Stimulated activated CD4-positive, alpha-beta T cell treated with anti-CD3 and anti-CD28 coated beads, Interleukin-2, amount 100 ng/mL, for 48 hours (primary cell): ENCODE measurements around the gene YTHDF1.

ENCODE experiments used
- DNase-seq, 2 donors: peaks; one replicate each; pipeline ENCODE4 v3.0.0-alpha.2; 2020

YTHDF1 gene

DNA sequence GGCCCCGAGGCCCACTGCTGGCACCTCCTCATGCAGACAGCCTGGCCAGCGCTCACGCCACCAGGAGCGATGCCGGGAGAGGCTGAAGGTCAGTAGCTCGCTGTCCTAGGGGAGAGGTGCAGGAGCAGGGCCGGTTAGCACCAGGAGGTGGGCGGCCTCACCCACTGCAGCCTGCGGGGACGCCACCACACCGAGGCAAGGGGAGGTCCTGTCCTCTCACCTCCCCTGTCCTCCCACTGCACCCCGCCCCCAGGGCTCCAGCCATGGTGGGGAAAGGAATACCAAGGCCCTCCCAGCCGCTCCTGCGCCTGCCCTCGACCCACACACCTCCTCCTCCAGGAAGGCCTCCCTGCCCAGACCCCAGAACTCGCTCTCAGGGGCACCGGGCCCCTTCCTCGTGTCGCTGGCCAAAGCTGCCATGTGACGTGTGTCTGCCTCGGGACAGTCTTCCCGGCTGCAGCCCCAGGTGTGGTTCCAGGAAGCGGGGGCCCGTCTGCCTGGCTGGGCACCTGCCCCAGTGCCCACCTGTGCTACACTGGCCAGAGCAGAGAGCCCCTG is 31.8 kb upstream of the YTHDF1 start:
- DNase-seq: no peak

DNA sequence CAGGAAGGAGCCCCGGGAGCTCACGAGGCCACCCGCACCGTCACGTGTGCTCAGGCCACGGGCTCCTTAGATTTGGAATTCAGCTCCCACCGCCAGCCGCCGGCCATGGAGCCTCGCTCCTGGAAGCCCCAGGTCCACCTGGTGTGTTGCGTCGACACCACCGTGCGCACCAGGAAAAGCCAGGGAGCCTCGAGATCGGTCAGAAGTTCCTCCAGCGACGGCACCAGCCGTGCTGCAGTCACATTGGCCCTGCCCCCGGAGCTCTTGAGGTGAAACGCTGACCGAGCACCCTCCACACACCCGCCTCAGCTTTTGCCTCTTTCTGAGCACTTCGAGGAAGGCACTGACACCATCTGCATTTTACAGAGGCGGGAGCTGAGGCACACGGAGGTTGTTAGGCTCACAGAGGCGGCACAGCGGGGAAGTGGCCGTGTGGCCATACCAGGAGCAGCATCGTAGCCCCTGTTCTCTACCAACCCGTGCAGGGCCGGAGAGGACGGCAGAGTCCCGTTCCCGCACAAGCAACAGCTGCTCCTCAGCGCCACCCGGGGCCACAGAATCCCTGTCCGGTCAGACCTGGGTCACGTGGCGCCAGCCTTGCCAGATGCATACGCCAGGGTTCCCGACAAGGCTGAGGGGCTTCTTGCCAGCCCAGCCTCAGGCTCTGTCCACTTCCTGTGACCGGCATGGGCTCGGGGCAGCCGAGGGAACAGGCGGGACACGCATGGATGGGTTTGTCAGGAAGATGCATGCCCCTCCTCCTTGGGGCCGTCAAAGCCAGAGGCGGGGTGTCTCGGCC is 30.8 kb upstream of the YTHDF1 start:
- DNase-seq: no peak

DNA sequence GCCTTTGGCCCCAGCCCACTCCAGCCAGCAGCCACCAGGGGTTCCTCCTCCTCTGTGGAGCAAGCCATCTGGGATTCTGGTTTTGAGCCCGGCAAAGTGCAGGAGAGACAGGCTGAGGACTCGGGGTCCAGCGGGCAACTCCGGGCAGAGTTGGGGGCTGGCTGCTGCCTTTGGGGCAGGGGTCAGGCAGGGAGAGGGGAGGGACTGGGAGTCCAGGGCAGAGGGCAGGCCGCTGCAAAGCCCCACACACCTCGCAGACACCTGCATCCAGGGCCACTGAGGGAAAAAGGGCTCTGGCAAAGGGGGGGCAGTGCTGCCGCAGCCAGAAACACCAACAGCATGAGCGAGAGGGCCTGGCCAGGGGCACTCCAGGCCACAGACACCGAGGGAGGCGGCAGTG is 28.5 kb upstream of the YTHDF1 start:
- no peak for DNase-seq

DNA sequence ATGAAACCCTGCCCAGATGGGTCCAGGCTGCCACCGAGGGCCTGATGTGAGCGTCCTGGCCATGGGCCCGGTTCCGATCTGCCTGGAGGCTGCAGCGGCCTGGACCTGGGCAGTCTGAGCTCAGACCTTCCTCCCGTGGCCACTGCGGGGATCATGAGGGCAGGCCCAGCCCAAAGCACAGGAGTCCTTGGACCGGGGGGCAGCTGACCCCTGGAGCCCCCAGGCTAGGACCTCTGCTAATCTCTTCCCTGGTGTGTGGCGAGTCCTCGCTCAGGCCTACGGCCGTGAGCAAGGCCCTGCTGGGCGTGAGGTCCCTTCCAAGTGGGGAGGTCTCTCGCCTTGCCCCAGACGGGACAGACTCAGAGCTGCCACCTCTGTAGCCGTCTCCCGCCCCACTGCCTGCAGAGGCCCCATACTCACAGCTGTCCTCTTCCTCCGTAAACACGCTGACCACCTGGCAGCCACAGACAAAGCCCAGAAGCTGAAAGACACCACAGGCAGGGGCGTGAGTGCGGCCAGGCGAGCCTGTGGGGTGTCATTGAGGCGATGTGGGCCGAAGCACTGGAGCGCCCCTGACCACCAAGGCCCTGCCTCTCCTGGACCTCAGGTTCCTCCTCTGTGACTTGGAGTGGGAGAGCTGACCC is 27.8 kb upstream of the YTHDF1 start:
- no peak for DNase-seq

DNA sequence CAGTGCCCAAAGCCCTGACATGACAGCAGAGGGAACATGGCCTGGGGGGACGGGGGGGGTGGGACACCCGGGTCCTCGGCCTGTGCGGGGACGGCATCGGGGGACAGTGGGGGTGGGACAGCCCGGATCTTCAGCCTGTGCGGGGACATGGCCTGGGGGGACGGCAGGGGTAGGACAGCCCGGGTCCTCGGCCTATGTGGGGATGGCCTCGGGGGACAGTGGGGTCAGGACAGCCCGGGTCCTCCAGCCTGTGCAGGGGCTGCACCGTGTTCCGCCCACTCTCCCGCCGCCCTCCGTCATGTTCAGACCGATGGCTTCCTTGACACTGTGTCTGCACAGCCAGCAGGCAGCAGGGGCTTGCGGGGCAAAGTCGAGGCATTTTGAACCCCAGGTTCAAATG is 26.8 kb upstream of the YTHDF1 start:
- no peak for DNase-seq

DNA sequence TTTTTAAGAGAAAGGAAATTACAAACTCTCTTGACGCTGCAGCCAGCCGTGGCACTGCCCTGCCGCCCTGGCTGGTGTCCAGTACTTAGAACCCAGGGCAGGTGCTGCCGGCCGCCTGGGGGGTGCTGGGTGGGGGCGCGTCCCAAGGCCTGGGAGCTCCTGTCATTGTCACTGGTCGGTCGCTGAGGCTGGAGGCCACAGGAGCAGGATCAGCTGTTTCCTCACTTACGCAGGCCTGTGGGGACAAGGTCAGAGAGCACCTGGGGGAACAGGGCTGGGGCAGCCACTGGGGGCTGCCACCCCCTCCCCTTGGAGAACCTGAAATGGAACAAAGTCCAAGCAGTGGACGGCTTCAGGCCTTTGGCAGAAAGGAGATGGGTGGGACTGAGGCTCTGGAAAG is 25.3 kb upstream of the YTHDF1 start:
- no peak for DNase-seq

DNA sequence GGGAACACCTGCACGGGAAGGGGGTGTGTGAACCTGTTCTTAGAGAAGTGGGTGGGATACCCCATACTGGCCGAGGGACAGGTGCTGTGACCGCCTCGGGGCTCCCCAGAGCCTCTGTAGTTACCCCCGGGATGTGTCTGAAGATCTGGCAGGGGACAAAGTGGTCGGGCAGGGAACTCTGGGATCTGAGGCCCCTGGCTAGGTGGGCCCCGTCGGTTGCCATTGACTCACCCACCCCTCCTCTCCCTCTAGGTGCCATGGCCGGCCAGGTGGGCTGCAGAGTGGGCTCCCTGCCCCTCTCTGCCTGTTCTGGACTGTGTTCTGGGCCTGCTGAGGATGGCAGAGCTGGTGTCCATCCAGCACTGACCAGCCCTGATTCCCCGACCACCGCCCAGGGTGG is 24.1 kb upstream of the YTHDF1 start:
- DNase-seq: no peak

DNA sequence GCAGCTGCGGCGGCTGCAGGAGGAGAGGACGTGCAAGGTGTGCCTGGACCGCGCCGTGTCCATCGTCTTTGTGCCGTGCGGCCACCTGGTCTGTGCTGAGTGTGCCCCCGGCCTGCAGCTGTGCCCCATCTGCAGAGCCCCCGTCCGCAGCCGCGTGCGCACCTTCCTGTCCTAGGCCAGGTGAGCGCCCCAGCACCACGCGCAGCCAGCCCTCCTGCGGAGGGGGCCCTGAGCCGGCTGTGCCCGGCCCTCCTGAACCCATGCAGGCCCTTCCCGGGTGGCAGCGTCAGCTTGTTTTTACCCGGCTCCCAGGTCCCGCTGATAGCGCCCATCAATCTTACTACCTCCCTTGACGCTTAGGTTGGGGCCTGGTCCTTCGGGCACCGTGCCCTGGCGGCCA is 23.5 kb upstream of the YTHDF1 start:
- no peak for DNase-seq

DNA sequence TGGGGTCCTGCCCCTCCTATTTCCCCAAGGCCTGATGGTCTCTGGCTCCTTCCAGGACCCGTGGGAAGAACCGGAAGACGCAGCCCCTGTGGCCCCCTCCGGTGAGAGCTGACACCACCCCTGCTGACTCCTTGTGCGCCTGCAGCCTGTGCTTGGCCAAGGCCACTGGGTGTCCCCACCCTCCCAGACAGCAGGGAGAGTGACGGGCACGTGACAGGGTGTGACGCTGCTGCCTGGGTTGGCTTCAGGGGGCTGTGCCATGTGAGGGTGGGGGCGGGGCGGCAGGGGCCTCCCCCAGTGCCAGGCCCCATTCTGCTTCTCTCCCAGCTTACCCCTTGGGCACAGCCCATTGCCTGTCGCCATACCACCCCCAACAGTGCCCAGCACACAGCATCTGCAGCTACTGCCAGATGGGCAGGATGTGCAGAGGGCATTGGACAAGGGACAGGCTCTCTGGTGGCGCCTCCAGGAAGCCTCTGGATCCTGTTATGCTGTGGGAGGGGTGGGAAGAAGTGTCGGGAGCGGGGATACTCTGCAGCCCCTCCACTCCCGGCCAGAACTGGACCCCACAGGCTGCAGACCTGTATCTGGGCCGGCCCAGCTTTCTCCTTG is 22.7 kb upstream of the YTHDF1 start:
- DNase-seq: no peak

DNA sequence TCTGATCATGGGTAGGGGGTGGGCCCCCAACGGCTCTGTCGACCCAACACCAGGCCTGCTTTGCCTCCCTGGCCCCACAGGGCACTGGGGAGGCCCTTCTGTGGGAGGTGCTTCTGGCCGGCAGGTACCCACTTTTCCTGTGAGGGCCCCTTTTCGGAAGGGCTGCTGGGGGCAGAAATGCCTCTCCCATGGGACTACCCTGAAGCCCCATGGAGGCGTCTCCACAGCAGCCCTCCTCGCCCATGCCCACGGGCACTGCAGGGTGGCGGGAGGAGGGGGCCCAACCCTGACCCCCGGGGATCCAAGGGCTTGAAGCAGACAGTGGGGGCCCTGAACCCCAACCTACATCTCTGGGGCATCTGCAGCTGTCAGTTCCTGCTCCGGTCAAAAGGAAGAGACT is 22.1 kb upstream of the YTHDF1 start:
- DNase-seq: no peak

DNA sequence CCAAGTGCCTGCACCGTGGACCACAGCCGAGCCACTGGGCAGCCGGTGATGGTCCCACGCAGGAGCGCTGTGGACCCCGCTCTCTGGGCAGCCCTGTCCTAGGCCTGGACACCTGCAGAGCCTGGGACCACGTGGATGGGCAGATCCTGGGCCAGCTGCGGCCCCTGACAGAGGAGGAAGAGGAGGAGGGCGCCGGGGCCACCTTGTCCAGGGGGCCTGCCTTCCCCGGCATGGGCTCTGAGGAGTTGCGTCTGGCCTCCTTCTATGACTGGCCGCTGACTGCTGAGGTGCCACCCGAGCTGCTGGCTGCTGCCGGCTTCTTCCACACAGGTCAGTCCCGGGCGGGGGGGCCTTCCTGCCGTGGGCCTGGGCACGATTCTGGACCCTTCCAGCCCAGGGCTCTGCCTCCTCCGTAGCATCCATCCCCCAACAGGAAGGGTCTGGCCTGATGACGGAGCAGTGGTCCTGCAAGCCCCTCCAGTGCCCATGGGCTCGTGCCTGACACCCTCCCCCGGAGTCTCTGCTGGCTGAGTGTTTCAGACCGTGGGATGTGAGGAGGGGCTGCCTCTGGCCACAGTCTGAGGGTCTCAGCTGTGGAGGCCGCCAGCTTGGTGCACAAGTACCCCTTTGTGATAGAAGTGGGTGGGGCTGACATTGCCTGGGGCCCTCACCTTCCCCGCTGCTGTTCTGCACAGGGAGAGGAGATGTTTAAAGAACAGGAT is 20.3 kb upstream of the YTHDF1 start:
- DNase-seq: no peak

DNA sequence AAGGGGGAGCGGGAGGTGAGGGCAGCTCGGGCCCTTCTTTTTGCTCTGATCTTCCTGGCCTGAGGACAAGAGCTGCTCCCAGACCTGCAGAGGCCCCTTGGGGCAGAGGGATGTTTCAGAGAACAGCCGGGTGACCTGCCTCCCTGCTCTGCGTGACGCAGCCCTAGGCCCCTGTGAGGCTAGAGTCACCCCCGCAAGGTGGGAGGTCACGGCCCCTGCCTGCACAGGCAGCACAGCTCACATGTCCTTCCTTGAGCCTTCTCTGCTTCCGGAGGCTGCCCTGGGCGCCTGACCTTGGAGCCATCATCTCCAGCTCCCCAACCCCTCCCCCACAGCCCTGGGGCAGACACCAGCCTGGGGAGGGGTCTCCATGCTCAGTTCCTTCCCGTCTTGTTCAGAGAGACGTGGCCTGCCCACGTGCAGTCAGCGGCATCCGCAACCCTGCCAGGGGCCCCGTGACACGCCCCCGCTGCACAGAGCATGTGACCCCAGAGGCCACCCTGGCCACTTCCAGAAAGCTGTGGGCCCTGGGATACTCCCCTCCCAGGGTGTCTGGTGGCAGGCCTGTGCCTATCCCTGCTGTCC is 19.6 kb upstream of the YTHDF1 start, which contains the start of gene BIRC7:
TSS of gene BIRC7 (plus strand) at position 507 of the 585 bp plus-strand sequence. CDS start 192 bp downstream, outside the sequence.
- no peak for DNase-seq

DNA sequence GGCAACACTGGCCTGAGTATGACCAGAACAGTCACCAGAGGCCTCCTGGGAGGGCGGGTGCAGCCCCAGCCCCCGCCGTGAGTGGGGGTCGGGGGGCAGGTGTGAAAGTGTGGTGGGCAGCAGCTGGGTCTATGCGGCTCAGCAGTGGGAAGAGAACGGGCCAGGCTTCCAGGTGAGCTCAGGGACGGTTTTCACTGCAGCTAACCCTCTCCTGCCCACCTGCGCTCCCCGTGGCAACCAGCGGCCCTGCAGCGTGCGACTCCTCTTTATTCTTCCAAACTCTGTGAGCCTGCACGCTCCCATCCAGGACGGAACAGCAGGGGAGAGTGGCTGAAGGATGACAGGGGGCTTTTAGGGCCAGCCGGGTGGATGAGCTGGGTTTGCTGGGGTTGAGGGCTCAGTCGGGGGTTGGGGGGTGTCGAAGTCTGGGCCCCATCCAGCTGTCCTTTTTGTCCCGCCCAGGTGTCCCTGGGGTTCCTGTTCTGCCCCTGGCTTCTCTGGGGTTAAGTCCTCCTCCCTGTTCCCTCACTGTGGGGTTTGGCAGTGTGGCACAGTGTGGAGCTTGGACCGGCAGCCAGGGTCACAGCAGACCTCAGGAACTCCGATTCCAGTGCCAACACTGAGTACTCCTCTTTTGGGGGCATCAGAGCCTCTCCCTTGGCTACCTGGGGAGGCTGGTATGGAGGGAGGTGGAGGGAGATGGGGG is 18.9 kb upstream of the YTHDF1 start:
- DNase-seq: peak in 1 of 2 donors; percentile 21

DNA sequence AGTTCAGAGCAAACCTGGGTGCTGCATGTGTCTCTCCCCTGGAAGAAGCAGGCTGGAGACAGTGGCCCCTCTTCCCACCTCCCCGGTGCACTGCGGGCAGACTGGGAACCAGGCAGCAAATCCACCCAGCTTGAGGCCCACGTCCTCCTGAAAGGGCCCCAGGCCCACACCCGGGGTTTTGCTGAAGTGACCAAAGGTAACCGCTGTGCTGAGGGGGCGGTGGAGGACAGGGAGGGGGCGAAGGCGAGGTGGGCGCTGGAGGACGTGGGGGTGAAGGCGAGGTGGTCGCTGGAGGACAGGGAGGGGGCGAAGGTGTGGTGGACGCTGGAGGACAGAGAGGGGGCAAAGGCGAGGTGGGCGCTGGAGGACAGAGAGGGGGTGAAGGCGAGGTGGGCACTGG is 18.0 kb upstream of the YTHDF1 start:
- DNase-seq: no peak

DNA sequence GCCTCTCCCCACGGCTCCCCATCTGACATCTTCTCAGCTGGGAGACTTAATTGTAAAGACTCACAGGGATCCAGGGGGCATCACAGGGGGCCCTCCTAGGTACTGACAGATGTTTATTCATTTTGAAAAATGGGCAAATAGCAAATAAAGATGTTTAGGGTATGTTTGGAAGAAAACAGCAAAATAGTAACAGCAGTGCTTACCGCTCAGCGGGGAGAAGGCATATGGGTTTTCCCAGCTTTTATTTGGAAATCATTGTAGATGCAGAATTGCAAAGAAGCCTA is 17.1 kb upstream of the YTHDF1 start:
- DNase-seq: no peak

DNA sequence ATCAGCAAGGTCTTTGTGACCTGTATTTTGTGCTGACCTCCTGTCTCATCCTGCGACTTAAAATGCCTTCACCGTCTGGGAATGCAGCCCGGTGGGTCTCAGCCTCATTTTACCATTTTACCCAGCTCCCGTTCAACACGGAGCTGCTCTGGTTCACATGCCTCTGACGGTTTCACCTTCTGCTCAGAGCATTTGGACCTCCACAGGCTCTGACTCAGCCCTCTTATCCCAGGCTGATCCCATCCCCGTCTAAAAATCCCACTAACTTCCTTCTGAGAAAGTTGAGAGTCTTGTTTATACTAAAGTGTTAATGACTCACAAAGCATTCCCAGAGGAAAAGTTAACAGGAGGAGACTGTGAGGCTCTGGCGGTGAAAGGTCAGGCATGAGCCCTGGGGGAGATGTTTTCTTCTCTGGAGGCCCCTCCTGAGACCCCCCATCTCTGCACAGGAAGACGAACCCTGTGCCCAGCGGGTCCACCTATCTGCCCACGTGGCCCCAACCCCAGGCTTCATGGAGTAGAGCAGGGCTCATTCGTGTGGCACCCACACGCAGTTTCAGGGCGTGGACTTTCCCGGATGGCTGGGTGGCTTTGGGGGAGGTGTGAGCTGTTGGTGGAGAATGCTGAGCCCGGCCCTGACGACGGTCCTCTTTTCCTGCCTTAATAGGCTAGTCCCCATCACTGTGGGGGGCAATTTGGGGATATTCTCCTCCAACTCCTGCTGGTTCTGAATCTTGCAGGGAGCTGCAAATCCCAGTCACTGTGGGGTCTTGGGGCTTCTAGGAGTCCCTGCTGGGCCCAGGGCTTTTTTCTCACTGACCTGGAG is 16.5 kb upstream of the YTHDF1 start:
- DNase-seq: no peak

DNA sequence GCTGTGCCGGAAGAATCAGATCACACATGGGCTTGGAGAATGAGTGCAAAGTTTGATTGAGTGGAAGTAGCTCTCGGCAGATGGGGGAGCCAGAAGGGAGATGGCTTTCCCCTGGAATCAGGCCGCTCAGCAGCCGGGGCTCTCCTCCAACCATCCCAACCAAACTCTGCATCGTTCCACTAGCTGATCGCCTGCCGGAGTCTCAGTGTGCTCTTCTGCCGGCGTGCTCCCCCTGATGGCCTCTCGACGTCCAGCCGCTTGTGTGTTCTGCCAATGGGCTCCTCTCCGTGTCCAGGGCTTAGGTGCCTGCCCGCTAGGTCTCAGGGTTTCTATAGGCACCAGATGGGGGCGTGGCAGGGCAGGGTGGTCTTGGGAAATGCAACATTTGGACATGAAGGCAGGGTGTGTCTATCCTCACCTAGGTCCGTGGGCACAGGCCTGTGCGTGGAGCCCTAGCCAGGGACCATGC is 14.9 kb upstream of the YTHDF1 start:
- DNase-seq: no peak

DNA sequence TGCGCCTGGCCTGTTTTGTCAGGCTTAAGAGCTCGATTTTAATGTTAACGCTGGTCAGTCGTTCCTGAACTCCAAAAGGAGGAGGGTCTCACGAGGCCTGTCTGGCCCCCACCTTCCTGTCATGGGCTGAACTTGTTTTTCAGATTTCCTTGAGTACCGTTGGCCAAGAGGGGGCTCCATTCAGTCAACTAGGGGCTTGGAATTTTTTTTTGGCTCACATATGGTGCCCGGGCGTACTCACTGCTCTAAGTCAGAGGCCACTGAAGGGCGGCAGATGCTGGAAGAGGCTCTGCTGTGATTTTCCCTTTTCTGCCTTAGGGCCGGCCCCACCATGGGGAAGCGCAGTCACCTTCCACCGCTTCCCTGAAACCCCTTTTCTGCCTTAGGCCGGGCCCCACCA is 12.9 kb upstream of the YTHDF1 start:
- DNase-seq: no peak

DNA sequence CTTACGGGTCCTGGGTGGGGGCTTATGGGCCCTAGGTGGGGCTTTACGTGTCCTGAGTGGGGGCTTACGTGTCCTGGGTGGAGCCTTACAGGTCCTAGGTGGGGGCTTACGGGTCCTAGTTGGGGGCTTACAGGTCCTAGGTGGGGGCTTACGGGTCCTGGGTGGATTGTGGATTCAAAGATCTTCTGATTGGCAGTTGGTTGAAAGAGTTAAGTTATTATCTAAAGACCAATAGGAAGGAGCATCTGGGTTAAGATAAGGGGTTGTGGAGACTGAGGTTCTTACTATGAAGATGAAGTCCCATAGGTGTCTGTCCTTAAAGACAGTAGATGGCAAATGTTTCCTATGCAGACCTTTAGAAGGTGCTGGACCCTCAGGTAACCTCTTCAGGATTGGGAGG is 11.3 kb upstream of the YTHDF1 start:
- DNase-seq: no peak

DNA sequence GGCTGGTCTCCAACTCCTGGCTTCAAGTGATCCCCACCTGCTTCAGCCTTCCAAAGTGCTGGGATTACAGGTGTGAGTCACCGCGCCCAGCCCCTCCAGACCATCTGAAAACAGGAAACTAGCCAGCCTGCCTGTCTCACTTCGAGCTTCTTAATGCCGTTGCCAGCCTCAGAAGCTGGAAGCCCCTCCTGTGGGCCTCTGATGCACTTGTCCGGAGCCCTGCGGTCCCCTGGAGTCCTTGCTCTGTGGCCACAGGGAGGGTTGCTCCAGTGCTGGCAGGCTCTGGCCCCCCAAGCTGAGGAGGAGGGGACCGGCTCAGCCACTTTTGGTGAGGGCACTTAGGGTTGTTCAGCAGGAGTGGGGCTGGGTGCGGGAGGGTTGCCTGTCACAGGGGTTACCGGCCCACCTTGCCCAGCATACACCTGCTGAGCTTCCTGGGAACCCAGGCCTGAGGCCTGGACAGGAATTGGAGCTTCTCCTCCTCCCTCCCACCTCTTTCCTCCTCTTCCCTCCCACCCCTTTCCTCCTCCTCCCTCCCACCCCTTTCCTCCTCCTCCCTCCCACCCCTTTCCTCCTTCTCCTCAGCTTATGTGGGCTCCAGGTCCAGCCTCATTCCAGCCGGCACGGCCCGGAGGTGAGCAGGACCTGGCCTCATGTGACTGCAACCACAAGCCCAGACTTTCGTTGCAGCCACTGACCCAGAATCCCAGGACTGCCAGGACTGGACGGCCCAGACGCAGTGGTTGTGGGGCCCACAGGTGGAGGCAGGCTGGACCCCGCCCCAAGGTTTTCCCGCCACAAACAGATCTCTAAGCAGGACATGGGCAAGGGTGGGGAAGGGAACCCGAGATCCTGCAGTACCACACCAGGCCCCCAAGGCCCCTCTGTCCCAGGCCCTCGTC is 10.4 kb upstream of the YTHDF1 start:
- DNase-seq: no peak
